SK-N-SH treated with all-trans-retinoic acid at 6 μM for 48 hours (cell line): Measurements from ENCODE around the gene MYO16.

Experiments used
- ARNTL ChIP-seq: fragments of 450-650 bp; formaldehyde crosslinking; IDR thresholded peaks from 2 replicates; pipeline ENCODE4 v1.5.0; 2020; ENCODE audit warnings: low read depth, mild to moderate bottlenecking, moderate library complexity, borderline replicate concordance
- RARB ChIP-seq: fragments of 250-450 bp; sonication (Bioruptor Pico); IDR thresholded peaks from 2 replicates; pipeline ENCODE4 v1.8.0; 2021; ENCODE audit warnings: mild to moderate bottlenecking, moderate library complexity
- ZFP3 ChIP-seq: fragments of 250-450 bp; sonication (Bioruptor Pico); IDR thresholded peaks from 2 replicates; pipeline ENCODE4 v1.5.0; 2020; ENCODE audit warnings: mild to moderate bottlenecking, moderate library complexity
- ZNF565 ChIP-seq: fragments of 450-650 bp; formaldehyde crosslinking; conservative IDR thresholded peaks from 2 replicates; pipeline ENCODE4 v1.5.0; 2020; ENCODE audit warnings: low read depth, mild to moderate bottlenecking, moderate library complexity
- TF ChIP-seq, protein P1 (sequence below): fragments of 250-450 bp; sonication (Bioruptor Pico); IDR thresholded peaks from 2 replicates; pipeline ENCODE4 v1.5.1; 2021; ENCODE audit warnings: mild to moderate bottlenecking, moderate library complexity
- TF ChIP-seq, protein P2 (sequence below): fragments of 250-450 bp; sonication (Bioruptor Pico); IDR thresholded peaks from 2 replicates; pipeline ENCODE4 v1.5.1; 2020; ENCODE audit warnings: low read depth, mild to moderate bottlenecking, moderate library complexity

DNA sequence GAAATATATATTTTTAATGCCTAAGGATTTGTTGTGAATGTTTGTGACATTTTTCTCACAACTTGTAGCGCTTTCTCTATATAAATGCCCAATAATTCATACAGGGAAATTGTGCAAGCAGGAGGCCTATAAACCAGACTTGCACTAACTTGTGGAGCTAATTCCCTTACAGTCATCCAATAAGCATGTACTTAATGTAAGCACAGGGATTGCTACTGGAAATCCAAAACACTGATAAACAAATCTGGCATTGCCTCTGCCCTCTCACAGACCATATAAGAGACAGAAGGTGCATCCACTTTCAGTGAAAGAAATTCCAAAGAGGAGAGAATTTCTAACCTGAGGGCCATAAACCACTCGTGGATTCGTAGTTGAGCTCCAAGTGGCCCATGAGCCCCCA, 518.8 kb downstream of the MYO16 start:
- TF ChIP-seq, protein P1, sequence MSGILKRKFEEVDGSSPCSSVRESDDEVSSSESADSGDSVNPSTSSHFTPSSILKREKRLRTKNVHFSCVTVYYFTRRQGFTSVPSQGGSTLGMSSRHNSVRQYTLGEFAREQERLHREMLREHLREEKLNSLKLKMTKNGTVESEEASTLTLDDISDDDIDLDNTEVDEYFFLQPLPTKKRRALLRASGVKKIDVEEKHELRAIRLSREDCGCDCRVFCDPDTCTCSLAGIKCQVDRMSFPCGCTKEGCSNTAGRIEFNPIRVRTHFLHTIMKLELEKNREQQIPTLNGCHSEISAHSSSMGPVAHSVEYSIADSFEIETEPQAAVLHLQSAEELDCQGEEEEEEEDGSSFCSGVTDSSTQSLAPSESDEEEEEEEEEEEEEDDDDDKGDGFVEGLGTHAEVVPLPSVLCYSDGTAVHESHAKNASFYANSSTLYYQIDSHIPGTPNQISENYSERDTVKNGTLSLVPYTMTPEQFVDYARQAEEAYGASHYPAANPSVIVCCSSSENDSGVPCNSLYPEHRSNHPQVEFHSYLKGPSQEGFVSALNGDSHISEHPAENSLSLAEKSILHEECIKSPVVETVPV: no peak
- TF ChIP-seq ARNTL (CRISPR knock-in tag): no peak
- TF ChIP-seq ZNF565 (CRISPR knock-in tag): no peak
- TF ChIP-seq RARB (CRISPR knock-in tag): no peak
- no peak for TF ChIP-seq ZFP3 (CRISPR knock-in tag)
- TF ChIP-seq, protein P2, sequence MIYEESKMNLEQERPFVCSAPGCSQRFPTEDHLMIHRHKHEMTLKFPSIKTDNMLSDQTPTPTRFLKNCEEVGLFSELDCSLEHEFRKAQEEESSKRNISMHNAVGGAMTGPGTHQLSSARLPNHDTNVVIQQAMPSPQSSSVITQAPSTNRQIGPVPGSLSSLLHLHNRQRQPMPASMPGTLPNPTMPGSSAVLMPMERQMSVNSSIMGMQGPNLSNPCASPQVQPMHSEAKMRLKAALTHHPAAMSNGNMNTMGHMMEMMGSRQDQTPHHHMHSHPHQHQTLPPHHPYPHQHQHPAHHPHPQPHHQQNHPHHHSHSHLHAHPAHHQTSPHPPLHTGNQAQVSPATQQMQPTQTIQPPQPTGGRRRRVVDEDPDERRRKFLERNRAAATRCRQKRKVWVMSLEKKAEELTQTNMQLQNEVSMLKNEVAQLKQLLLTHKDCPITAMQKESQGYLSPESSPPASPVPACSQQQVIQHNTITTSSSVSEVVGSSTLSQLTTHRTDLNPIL (CRISPR knock-in tag): no peak
